Liver (tissue), 9 donors: ENCODE data around the gene FOSL2. TPM values are rescaled to one million over a fixed set of nuclear protein-coding genes. Genes with fewer than 3 reads are reported as not detected.

ENCODE experiments used
- DNase-seq: peaks from one replicate; pipeline ENCODE4 v3.0.0-alpha.2; 2017; ENCODE audit warnings: low spot score
- H3K27ac ChIP-seq, 2 donors: one replicate each; pipeline ENCODE4 v1.7.0; 2013; ENCODE audit warnings: inconsistent platforms in 2 of 2, low read length in 2 of 2, control low read depth in 1 of 2, low read depth in 1 of 2, mild to moderate bottlenecking in 1 of 2
- H3K27me3 ChIP-seq, 4 donors: one replicate each; pipeline versions ENCODE4 v1.6.1 to v1.7.0; 2013; ENCODE audit warnings: low read length in 3 of 4, inconsistent platforms in 1 of 4, mild to moderate bottlenecking in 1 of 4, moderate library complexity in 1 of 4; ENCODE audit not compliant: control insufficient read depth in 4 of 4, insufficient read depth in 4 of 4
- H3K36me3 ChIP-seq, 4 donors: one replicate each; pipeline versions ENCODE4 v1.6.1 to v1.7.0; 2013; ENCODE audit warnings: low read length in 3 of 4, mild to moderate bottlenecking in 3 of 4, low read depth in 1 of 4, moderate library complexity in 1 of 4; ENCODE audit not compliant: control insufficient read depth in 4 of 4, insufficient read depth in 3 of 4
- H3K4me1 ChIP-seq, 4 donors: one replicate each; pipeline versions ENCODE4 v1.6.1 to v1.7.0; 2013; ENCODE audit warnings: low read length in 3 of 4, mild to moderate bottlenecking in 3 of 4, moderate library complexity in 1 of 4; ENCODE audit not compliant: control insufficient read depth in 4 of 4, insufficient read depth in 4 of 4
- H3K4me3 ChIP-seq, 3 donors: one replicate each; pipeline versions ENCODE4 v1.6.1 to v1.7.0; 2013; ENCODE audit warnings: low read length in 3 of 3, control low read depth in 1 of 3, low read depth in 1 of 3, mild to moderate bottlenecking in 1 of 3
- H3K9ac ChIP-seq, 2 donors: one replicate each; pipeline ENCODE4 v1.7.0; 2013; ENCODE audit warnings: low read length in 2 of 2, mild to moderate bottlenecking in 2 of 2, moderate library complexity in 2 of 2, control low read depth in 1 of 2, low read depth in 1 of 2
- H3K9me3 ChIP-seq, 4 donors: one replicate each; pipeline versions ENCODE4 v1.6.1 to v1.7.0; 2013; ENCODE audit warnings: low read length in 3 of 4; ENCODE audit not compliant: control insufficient read depth in 4 of 4
- ATF3 ChIP-seq: IDR thresholded peaks from 2 replicates; pipeline ENCODE4 v1.6.1; 2016; ENCODE audit warnings: antibody characterized with exemption
- FOXA1 ChIP-seq: IDR thresholded peaks from 2 replicates; pipeline ENCODE4 v1.6.1; 2016; ENCODE audit warnings: antibody characterized with exemption
- FOXA2 ChIP-seq: IDR thresholded peaks from 2 replicates; pipeline ENCODE4 v1.6.1; 2016; ENCODE audit warnings: antibody characterized with exemption
- GABPA ChIP-seq, 2 donors: IDR thresholded peaks in 1 of 2; conservative IDR thresholded peaks in 1 of 2; 2 replicates each; pipeline ENCODE4 v1.6.1; 2016; ENCODE audit warnings: antibody characterized with exemption in 2 of 2, mild to moderate bottlenecking in 1 of 2, moderate library complexity in 1 of 2
- HNF4A ChIP-seq, 2 donors: conservative IDR thresholded peaks; 2 replicates each; pipeline ENCODE4 v1.6.1; 2016; ENCODE audit warnings: antibody characterized with exemption in 2 of 2, mild to moderate bottlenecking in 2 of 2
- JUND ChIP-seq, 2 donors: IDR thresholded peaks; 2 replicates each; pipeline ENCODE4 v1.6.1; 2016; ENCODE audit warnings: antibody characterized with exemption in 2 of 2
- MAX ChIP-seq: IDR thresholded peaks from 2 replicates; pipeline ENCODE4 v1.6.1; 2016; ENCODE audit warnings: antibody characterized with exemption
- NR2F2 ChIP-seq: IDR thresholded peaks from 2 replicates; pipeline ENCODE4 v1.6.1; 2016; ENCODE audit warnings: antibody characterized with exemption
- RAD21 ChIP-seq, 2 donors: IDR thresholded peaks; 2 replicates each; pipeline ENCODE4 v1.6.1; 2016; ENCODE audit warnings: antibody characterized with exemption in 2 of 2, mild to moderate bottlenecking in 2 of 2
- RXRA ChIP-seq, 2 donors: IDR thresholded peaks; 2 replicates each; pipeline ENCODE4 v1.6.1; 2017 to 2018; ENCODE audit warnings: antibody characterized with exemption in 2 of 2, mild to moderate bottlenecking in 1 of 2
- TAF1 ChIP-seq: conservative IDR thresholded peaks from 2 replicates; pipeline ENCODE4 v1.6.1; 2016; ENCODE audit warnings: antibody characterized with exemption, mild to moderate bottlenecking
- ZBTB33 ChIP-seq: IDR thresholded peaks from 2 replicates; pipeline ENCODE4 v1.6.1; 2016; ENCODE audit warnings: antibody characterized with exemption
- WGBS: extraction: QIAGEN DNeasy Blood & Tissue Kit; methylation state at CpG from one replicate; pipeline ENCODE4 v1.1.7; 2013; 5-methylcytosine and 5-hydroxymethylcytosine counted together
- polyA plus RNA-seq, 2 donors: library from polyadenylated mRNA; stranded (reverse) in 1 of 2; unstranded in 1 of 2; fragments of 200-250 nt in 1 of 2; fragments of >200 nt in 1 of 2; fragmentation: Nextera tagmentation in 1 of 2; extraction: Ambion mirVana in 1 of 2; gene quantifications; one replicate each; pipeline versions ENCODE4 v1.2.1 to v1.2.3, GENCODE V29; 2013 to 2015
- total RNA-seq, 2 donors: library from RNA; depleted of rRNA; stranded (reverse); fragments of >200 nt; gene quantifications; one replicate each; pipeline ENCODE4 v1.2.3, GENCODE V29; 2014
- TF ChIP-seq, protein P1 (sequence below): fragments of 150-350 bp; IDR thresholded peaks from 2 replicates; pipeline ENCODE4 v1.5.1; 2017; ENCODE audit warnings: improper control_type of control experiment, low read depth, low read length; ENCODE audit not compliant: missing input control
- donor health status: healthy.
- donor health status: healthy.
- donor health status: healthy.
- donor health status: healthy.
- donor health status: healthy.

FOSL2 gene
- total and polyA plus RNA-seq, 4 donors = 1.9 to 10.7 (median 2.6) TPM

- Histone ChIP-seq H3K27me3 (no peaks in the 10 kb centered on the region), H3K9me3 (no peaks in the 10 kb centered on the region), H3K36me3 (peaks cover 12 to 70% (median 39%) of the 10 kb centered on the region in 4 donors), H3K4me3 (no peak overlapping the region), H3K4me1 (peaks cover 16 to 38% (median 24%) of the 10 kb centered on the region in 4 donors), H3K27ac (no peak overlapping the region), H3K9ac (no peak overlapping the region)
- DNase-seq = no peak
- 79% methylated on average over 7 of the region's 7 CpGs for WGBS
- TF ChIP-seq, protein P1, sequence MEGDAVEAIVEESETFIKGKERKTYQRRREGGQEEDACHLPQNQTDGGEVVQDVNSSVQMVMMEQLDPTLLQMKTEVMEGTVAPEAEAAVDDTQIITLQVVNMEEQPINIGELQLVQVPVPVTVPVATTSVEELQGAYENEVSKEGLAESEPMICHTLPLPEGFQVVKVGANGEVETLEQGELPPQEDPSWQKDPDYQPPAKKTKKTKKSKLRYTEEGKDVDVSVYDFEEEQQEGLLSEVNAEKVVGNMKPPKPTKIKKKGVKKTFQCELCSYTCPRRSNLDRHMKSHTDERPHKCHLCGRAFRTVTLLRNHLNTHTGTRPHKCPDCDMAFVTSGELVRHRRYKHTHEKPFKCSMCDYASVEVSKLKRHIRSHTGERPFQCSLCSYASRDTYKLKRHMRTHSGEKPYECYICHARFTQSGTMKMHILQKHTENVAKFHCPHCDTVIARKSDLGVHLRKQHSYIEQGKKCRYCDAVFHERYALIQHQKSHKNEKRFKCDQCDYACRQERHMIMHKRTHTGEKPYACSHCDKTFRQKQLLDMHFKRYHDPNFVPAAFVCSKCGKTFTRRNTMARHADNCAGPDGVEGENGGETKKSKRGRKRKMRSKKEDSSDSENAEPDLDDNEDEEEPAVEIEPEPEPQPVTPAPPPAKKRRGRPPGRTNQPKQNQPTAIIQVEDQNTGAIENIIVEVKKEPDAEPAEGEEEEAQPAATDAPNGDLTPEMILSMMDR = no peak
- no peak for TF ChIP-seq ZBTB33
- no peak for TF ChIP-seq GABPA (IDR thresholded peaks at IDR 0.05 in 1 of 2, conservative IDR thresholded peaks at IDR 0.05 in 1 of 2)
- TF ChIP-seq NR2F2 = no peak
- no peak for TF ChIP-seq TAF1
- no peak for TF ChIP-seq MAX
- TF ChIP-seq JUND (IDR thresholded peaks at IDR 0.05) = no peak
- no peak for TF ChIP-seq FOXA2
Observed at GRCh38 chr2:28403370-28403956, 10.8 kb downstream of the FOSL2 start.

DNA sequence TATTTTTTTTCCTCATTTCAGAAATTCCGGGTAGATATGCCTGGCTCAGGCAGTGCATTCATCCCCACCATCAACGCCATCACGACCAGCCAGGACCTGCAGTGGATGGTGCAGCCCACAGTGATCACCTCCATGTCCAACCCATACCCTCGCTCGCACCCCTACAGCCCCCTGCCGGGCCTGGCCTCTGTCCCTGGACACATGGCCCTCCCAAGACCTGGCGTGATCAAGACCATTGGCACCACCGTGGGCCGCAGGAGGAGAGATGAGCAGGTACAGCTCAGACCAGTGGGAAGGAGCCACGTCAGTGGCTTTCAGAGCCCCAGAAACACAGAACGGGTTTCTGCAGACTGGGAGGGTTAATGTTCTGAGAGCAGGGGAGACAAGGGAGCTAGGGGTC lies 11.4 kb downstream of the FOSL2 start:
- WGBS = 97% methylated on average over 11 of the region's 11 CpGs
- no peak overlapping the region for H3K9ac ChIP-seq
- no peaks in the 10 kb centered on the region for H3K27me3 ChIP-seq
- DNase-seq = no peak
- no peak overlapping the region for H3K27ac ChIP-seq
- no peaks in the 10 kb centered on the region for H3K9me3 ChIP-seq
- H3K4me3 ChIP-seq = no peak overlapping the region
- peaks cover 16 to 32% (median 25%) of the 10 kb centered on the region in 4 donors for H3K4me1 ChIP-seq
- TF ChIP-seq RXRA (IDR thresholded peaks at IDR 0.05) (no peak), JUND (IDR thresholded peaks at IDR 0.05) (no peak), FOXA2 (no peak), FOXA1 (no peak)
- H3K36me3 ChIP-seq = peaks cover 12 to 75% (median 44%) of the 10 kb centered on the region in 4 donors

- no peak overlapping the region for H3K4me3 ChIP-seq
- H3K27ac ChIP-seq = no peak overlapping the region
- H3K9ac ChIP-seq = no peak overlapping the region
- no peaks in the 10 kb centered on the region for H3K27me3 ChIP-seq
- H3K36me3 ChIP-seq = peaks cover 12 to 85% (median 50%) of the 10 kb centered on the region in 4 donors
- DNase-seq = no peak
- no peaks in the 10 kb centered on the region for H3K9me3 ChIP-seq
- WGBS = 95% methylated on average over 3 of the region's 3 CpGs
- peaks cover 16 to 28% (median 23%) of the 10 kb centered on the region in 4 donors for H3K4me1 ChIP-seq
- TF ChIP-seq GABPA (IDR thresholded peaks at IDR 0.05 in 1 of 2, conservative IDR thresholded peaks at IDR 0.05 in 1 of 2) = no peak
- no peak for TF ChIP-seq HNF4A (conservative IDR thresholded peaks at IDR 0.05)
- TF ChIP-seq ATF3 = no peak
- TF ChIP-seq TAF1 = no peak
- TF ChIP-seq RXRA (IDR thresholded peaks at IDR 0.05) = no peak
- TF ChIP-seq RAD21 (IDR thresholded peaks at IDR 0.05) = no peak
Observed at GRCh38 chr2:28405537-28405936, 12.9 kb downstream of the FOSL2 start.
